ENCODE measurements around the gene ANP32A.

DNA sequence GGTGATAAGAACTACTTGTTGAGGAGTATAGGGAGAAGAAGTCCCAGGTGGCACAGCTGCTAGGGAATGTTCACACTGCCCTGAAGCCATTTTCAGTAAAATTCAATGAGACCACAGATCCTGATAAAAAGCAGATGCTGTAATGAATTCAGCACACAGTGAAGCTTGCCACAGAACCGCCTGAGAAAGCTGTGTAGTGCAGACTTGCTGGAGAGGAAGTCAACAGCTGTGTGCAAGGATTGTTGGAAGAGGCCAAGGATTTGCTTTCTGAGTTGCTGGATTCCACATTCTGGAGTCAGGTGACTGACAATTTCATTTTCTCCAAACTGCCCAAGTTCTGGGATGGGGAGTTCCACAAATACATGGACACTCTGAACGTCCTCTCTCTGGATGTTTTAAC lies 70.9 kb downstream of the ANP32A start:
- TF ChIP-seq CTCF (IDR thresholded peaks at IDR 0.05) (no peak), EP300 (IDR thresholded peaks at IDR 0.05) (no peak), POLR2AphosphoS5 (IDR thresholded peaks at IDR 0.05) (no peak)
